Stimulated activated CD8-positive, alpha-beta memory T cell treated with anti-CD3 and anti-CD28 coated beads, Interleukin-15, amount 100 ng/mL, for 4 hours (primary cell): ENCODE data around the gene MOB3C.
A peak's percentile ranks its signal among the peaks of the same experiment; 100 is the strongest.

Experiments
- DNase-seq, 2 donors: peaks; one replicate each; pipeline ENCODE4 v3.0.0-alpha.2; 2020; ENCODE audit warnings: low read depth in 2 of 2

Gene MOB3C

DNA sequence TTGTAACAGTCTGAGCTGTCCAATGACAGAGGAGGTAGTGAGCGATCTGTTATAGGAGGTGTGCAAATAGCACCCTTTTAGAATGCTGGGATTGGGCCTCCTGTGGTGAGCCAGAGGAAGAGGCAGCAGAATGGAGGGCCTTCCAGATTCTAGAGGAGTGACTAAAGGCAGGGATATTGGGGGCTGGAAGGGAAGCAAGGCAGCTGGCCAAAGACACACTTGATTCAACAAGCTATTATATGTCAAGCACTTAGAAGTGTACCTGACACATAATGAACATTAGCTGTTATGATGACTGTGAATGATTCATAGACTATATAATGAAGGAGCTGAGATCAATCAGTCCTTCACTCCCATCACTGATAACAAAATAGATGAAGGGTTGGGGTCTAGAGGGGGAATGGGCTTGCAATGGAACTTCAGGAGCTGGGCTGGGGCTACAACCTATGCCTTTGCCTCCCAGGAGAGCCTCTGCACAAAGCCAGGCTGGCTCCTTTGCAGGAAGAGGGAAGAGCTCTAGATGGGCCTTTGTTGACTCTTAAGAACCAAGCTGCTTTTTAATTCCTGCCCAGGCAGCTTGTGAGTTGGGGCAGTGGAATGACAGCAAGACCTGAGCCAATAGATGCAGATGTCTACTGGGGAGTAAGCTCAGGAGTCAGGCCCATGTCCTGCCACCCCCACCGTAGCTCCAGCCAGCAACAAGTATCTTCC is 10.2 kb downstream of the MOB3C start:
- no peak for DNase-seq

DNA sequence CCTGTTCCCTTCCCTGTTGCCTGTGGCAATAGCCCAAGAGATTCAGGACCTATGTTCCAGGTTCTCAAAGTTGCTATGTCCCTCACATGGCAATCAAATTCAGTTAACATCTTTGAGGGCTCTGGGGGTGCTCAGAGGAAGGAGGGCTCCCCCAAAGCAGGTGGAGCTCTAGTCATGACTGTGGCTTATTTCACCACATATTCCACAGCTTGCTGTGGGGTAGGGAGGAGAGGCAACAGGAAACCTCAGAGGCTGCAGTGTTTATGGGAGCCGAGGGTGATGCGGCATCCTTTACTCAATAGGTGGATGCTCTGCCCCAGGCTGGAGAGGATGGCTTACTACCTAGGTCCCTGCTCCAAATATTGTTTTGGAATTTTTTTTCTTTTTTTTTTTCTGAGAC is 11.4 kb downstream of the MOB3C start:
- DNase-seq: no peak

- peak; percentile 96 to 97 for DNase-seq
Measured at GRCh38 chr1:46603858-46604549, 12.6 kb downstream of the MOB3C start, which contains the start of gene MKNK1. Gene MKNK1, minus strand, starts transcription at chr1:46604268. Its CDS starts 20,941 bp downstream, at chr1:46583327.

DNA sequence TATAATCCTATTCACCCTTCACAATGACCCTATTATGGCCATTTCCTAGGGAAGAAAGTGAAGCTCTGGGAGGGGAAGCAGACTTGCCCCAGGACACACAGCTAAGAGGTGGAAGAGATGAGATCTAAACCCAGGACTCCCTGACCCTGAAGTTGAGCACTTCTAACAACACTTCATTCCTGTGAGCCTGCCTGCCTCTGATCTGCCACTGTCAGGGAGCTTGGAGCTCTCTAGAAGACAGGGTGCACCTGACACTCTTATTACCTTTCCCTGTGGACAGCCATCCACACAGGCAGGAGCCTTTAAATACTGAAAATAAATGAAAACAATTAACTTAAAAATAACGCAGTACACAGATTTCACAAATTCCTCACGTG is 13.1 kb downstream of the MOB3C start:
- DNase-seq: no peak

DNA sequence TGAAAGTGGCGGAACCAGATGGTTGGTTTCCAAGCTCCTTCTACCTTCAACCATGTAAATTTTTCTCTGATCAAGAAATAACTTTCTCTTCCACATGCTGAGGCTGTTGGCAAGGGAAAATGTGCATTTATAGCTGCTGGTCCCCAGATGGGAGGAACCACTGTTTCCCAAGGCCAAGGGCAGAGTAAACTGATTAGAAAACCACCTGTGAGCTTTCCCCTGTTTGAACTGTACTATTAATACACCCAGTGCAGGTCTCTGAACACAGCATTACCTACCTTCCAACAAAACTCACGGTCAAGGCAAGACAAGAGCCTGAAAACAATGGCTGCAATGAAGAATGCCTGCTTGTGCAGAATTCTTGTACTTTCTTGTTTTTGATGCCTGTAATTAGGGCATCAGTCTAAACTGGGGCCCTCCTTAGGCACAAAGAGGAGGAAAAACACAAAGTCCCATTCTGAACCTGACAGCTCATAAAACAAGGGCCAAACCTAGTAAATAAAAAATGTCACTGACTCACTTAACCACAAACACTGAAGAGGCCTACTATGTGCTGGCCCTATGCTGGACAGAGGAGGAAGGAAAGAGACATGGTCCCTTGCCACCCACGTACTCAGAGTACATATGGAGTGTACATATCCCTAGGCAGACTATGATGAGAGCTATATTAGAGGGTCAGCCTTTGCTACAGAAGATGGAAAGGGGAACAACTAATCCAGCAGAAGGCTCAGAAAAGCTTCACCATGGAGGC is 15.2 kb downstream of the MOB3C start:
- DNase-seq: no peak

GRCh38 chr1:46599059-46599970 is 17.3 kb downstream of the MOB3C start:
- DNase-seq: no peak

- DNase-seq: no peak
Measured at GRCh38 chr1:46596846-46597245, 19.8 kb downstream of the MOB3C start.

GRCh38 chr1:46596036-46596435 is 20.6 kb downstream of the MOB3C start:
- no peak for DNase-seq

DNA sequence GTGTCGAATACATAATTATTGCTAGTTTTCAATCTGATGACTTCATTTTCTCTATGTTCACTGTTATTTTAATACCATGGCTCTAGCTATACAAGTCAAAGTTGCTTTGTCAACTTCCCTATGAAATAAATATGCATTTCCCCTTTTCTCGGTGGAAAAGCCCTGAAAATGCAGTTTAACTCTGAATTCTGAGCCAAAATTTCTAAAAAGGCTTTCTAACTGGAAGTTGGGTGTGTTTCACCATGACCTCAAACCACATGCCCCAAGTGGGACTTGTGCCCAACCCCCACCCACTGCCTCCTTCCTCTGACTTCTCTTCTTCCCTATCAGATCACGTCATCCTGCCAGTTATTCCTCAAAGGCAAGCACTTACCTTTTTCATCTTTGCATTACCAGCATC is 21.5 kb downstream of the MOB3C start:
- no peak for DNase-seq

DNA sequence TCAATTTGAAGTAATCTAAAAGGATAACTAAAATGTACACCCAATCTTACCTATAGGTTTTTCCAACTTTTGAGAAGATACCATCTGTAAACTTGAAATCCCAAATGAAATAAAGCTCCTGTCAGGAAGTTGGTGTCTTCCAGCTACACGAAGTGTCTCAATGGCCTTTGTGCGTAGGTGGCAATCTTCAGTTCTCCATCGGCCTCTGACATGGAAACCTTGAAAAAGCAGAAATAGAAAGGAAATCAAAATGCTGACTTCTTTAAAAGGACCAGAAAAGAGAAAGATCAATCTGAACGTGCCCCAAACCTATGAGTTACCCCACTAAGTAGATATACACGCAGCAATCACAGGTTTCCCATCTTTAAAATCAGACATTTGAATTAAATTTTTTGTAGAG is 22.5 kb downstream of the MOB3C start:
- DNase-seq: no peak

- DNase-seq: no peak
Measured at GRCh38 chr1:46592823-46593222, 23.8 kb downstream of the MOB3C start.

- DNase-seq: no peak
Measured at GRCh38 chr1:46589529-46589928, 27.1 kb downstream of the MOB3C start.

GRCh38 chr1:46587069-46587468 is 29.5 kb downstream of the MOB3C start:
- no peak for DNase-seq

- DNase-seq: no peak
Measured at GRCh38 chr1:46585312-46585938, 31.2 kb downstream of the MOB3C start.

DNA sequence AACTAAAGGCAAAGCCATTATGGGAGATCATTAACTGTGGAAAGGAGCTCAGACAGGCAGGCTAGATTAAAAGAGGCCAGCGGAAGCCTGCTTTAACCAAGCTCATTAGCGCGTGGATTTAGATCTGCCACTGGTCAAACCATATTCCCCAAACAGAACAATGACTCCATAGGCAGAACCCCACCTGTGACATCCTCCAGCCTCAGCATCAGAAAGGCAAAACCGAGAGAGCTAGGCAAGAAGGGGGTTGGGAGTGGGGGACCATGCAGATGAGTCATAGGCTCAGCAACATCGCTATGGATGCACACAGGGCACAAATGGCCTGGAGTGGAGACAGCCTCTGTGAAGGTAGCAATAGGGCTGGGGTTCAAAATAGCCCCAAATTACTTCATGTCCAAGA is 33.1 kb downstream of the MOB3C start:
- no peak for DNase-seq

- DNase-seq: no peak
Measured at GRCh38 chr1:46582972-46583371, 33.6 kb downstream of the MOB3C start.

- DNase-seq: no peak
Measured at GRCh38 chr1:46581681-46582455, 34.7 kb downstream of the MOB3C start.

DNA sequence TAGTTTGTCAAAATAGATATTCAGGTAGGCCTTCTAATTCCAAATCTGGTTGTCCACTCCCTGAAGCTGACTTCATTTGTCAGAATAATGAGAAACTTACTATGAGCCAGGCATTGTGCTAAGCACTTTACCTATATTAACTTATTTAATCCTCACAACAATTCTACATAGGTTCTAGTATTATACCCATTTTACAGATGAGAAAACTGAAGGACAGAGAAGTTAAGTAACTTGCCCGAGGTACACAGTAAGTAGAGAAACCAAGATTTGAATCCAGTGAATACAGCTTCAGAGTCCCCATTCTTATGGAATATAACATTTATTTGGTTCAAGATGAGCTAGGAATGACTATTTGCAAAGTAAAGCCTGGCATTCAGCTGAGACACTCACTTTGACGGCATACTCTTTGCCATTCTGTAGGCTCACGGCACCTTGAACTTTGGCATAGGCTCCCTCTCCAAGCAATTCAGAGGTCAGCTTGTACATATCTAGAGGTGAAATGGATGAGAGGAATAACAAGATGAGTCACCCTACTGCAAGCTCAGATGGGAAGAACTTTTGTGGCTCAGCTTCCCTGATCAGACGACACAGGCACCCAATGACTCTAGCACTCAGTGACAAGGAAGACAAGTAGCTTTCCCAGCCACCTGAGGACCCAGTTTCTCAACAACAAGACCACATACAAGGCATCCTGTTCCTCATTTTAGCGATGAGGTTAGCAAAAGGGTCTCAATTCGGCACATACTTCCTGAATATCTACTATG is 36.3 kb downstream of the MOB3C start:
- no peak for DNase-seq

DNA sequence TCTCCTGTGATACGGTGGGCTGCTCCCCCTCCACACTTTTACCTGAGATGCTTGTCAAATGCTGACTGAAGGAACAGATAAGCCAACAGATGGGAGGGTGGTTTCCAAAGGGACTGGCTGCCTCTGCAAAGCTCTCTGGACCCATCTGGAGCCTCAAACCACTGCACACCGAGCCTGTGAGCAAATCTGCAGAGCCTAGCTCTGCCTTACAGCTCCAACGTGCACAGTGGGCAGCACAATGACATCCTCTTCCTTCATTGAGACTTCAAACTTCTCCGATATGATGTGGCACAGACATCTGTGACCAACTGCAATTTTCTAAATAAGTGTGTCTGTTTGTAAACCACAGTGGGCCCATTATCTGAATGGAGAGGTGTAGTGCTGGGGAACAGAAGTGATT is 38.9 kb downstream of the MOB3C start:
- DNase-seq: no peak

DNA sequence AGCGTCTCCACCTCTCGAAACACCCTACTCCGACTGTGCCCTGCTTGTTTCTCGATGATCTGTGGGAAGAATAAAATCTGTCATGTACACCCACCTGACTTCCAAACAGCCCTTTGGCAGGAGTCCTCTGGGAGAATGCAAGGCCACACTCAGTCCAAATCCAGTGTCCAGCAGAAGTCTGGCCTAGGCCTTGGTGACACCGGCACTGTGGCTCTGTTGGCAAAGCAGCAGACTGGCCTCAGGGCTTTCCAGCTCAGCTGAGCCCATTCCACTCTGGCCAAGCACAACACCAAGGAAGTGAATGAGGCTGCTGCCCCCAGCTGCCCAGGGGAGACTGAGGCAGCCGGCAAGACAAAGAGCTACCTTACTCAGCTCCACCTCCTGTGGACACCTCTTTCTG is 40.0 kb downstream of the MOB3C start:
- no peak for DNase-seq
